Prostate gland (tissue), 2 donors: Measurements from ENCODE around the gene PKN3.

Experiments
- POLR2AphosphoS5 ChIP-seq: sonication (generic); formaldehyde crosslinking; IDR thresholded peaks from one replicate; pipeline ENCODE4 v1.6.1; 2017; ENCODE audit warnings: antibody characterized with exemption
- TF ChIP-seq, protein P1 (sequence below), 4 experiments: fragments of 200-600 bp in 2 of 4; fragments of 450-650 bp in 2 of 4; sonication (generic) in 2 of 4; IDR thresholded peaks; 1 replicate in 3 of 4; 2 replicates in 1 of 4; pipeline ENCODE4 v1.5.1; 2016 to 2019; ENCODE audit warnings: antibody characterized with exemption in 4 of 4, mild to moderate bottlenecking in 2 of 4, moderate library complexity in 2 of 4

DNA sequence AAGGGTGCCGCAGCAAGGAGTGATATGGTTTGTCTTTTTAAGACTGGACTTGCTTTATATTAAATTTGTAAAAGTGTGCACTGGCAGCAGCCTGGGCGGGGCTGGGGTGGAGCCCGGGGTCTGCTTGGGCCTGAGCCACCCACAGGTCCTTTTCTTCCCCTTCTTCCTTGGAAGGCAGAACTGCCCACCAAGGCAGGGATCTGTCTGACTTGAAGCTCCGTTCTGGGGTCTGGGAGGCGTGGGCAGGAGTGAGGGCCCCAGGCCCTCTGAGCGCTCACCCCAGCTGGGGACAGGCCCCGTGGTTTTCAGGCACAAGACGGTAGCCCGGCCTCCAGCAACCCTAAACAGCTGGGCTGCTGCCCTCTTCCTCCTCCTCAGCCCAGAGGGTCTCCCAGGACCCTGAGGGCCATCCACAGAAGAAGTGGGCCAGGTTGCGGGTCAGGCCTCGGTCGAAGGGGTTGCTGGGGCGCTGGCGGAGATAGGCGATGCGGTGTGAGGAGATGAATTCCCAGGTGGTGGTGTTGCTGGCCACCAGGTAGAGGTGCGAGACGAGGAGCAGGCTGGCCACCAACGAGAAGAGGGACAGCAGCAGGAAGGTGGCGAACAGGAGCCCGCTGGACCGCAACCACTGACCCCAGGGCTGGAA is 18.7 kb downstream of the PKN3 start:
- TF ChIP-seq, protein P1, sequence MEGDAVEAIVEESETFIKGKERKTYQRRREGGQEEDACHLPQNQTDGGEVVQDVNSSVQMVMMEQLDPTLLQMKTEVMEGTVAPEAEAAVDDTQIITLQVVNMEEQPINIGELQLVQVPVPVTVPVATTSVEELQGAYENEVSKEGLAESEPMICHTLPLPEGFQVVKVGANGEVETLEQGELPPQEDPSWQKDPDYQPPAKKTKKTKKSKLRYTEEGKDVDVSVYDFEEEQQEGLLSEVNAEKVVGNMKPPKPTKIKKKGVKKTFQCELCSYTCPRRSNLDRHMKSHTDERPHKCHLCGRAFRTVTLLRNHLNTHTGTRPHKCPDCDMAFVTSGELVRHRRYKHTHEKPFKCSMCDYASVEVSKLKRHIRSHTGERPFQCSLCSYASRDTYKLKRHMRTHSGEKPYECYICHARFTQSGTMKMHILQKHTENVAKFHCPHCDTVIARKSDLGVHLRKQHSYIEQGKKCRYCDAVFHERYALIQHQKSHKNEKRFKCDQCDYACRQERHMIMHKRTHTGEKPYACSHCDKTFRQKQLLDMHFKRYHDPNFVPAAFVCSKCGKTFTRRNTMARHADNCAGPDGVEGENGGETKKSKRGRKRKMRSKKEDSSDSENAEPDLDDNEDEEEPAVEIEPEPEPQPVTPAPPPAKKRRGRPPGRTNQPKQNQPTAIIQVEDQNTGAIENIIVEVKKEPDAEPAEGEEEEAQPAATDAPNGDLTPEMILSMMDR (IDR thresholded peaks at IDR 0.05), result no peak
- no peak for TF ChIP-seq POLR2AphosphoS5
